ENCODE measurements around the gene SPATC1L.
A peak's percentile ranks its signal among the peaks of the same experiment; 100 is the strongest.

GRCh38 chr21:46210378-46211136 lies 26.3 kb upstream of the SPATC1L start:
- TF ChIP-seq, protein P1, sequence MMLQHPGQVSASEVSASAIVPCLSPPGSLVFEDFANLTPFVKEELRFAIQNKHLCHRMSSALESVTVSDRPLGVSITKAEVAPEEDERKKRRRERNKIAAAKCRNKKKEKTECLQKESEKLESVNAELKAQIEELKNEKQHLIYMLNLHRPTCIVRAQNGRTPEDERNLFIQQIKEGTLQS (IDR thresholded peaks at IDR 0.05; ENCODE audit: insufficient read depth, low read depth, low read length), result no peak
- TF ChIP-seq RAD21 (IDR thresholded peaks at IDR 0.05 in 1 of 2, conservative IDR thresholded peaks at IDR 0.05 in 1 of 2; ENCODE audit: low read depth in 2 of 2, low read length in 2 of 2) (peak; percentile 10 to 33; a peak in 1 of 4 replicates), CTCF (IDR thresholded peaks at IDR 0.05; ENCODE audit: control extremely low read depth in 1 of 3, insufficient read depth in 1 of 3, low read depth in 1 of 3, low read length in 3 of 3) (peak in 2 of 3 experiments; percentile 28 to 44; a peak in 3 of 4 replicates), CHD2 (IDR thresholded peaks at IDR 0.05; ENCODE audit: low read length) (no peak), SP1 (IDR thresholded peaks at IDR 0.05; ENCODE audit: low read depth, low read length) (no peak), EZH2 (IDR thresholded peaks at IDR 0.05; ENCODE audit: low read depth, low read length, severe bottlenecking) (no peak), CREB1 (IDR thresholded peaks at IDR 0.05) (no peak), RFX5 (IDR thresholded peaks at IDR 0.05; ENCODE audit: borderline replicate concordance, low read depth, low read length) (no peak), JUN (IDR thresholded peaks at IDR 0.05; ENCODE audit: low read depth, low read length) (no peak), SIX5 (IDR thresholded peaks at IDR 0.05; ENCODE audit: low read depth, low read length) (no peak)
- TF ChIP-seq, protein P2, sequence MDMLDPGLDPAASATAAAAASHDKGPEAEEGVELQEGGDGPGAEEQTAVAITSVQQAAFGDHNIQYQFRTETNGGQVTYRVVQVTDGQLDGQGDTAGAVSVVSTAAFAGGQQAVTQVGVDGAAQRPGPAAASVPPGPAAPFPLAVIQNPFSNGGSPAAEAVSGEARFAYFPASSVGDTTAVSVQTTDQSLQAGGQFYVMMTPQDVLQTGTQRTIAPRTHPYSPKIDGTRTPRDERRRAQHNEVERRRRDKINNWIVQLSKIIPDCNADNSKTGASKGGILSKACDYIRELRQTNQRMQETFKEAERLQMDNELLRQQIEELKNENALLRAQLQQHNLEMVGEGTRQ (IDR thresholded peaks at IDR 0.05; ENCODE audit: low read length), result no peak
